A549 (cell line): ENCODE data around the gene BANK1. TPM values are rescaled to one million over a fixed set of nuclear protein-coding genes. Genes with fewer than 3 reads are reported as not detected.

ENCODE experiments used
- ATAC-seq, 2 experiments: fragments of 200-7000 bp in 1 of 2; fragments of >200 bp in 1 of 2; cut with Nextera tagmentation in 1 of 2; cut with Tn5 transposase in 1 of 2; 3 replicates each; pipeline versions ENCODE4 v1.8.0 to v1.9.1; 2018 to 2020; ENCODE audit warnings: mild to moderate bottlenecking in 1 of 2, moderate library complexity in 1 of 2
- CTCF ChIA-PET: fragments of 300-600 bp; sonication (Branson Sonifier 250); formaldehyde crosslinking; extraction: SDS; loops from one replicate; lab custom pipeline; 2021; ENCODE audit warnings: antibody characterized with exemption, inconsistent platforms; lab: Yijun Ruan, JAX
- POLR2A ChIA-PET: fragments of 350-600 bp; formaldehyde crosslinking; extraction: SDS; loops from one replicate; lab custom pipeline; 2021; ENCODE audit warnings: antibody characterized with exemption, inconsistent platforms; lab: Yijun Ruan, JAX
- DNase-seq, 2 experiments: peaks; one replicate each; pipeline versions ENCODE4 v3.0.0 to v3.0.0-alpha.2; 2011 to 2016; ENCODE audit warnings: low read depth in 1 of 2, low spot score in 1 of 2
- FAIRE-seq: peaks from 2 replicates; lab custom pipeline; 2011; peaks lifted over from hg19 to GRCh38; lab: Jason Lieb, UNC
- H3K27ac ChIP-seq, 2 experiments: fragments of >200 bp; sonication (Bioruptor Twin); formaldehyde crosslinking; 3 replicates each; pipeline ENCODE4 v1.5.1; 2016 to 2017
- H3K4me1 ChIP-seq: fragments of >200 bp; sonication (Bioruptor Twin); formaldehyde crosslinking; 3 replicates; pipeline ENCODE4 v1.6.1; 2016
- H3K4me2 ChIP-seq: fragments of >200 bp; sonication (Bioruptor Twin); formaldehyde crosslinking; 3 replicates; pipeline ENCODE4 v1.6.1; 2016
- H3K4me3 ChIP-seq: fragments of >200 bp; sonication (Bioruptor Twin); formaldehyde crosslinking; 3 replicates; pipeline ENCODE4 v1.5.1; 2016
- H3K9me3 ChIP-seq: fragments of >200 bp; sonication (Bioruptor Twin); formaldehyde crosslinking; 3 replicates; pipeline ENCODE4 v1.6.1; 2016
- ATOH8 ChIP-seq: fragments of 250-450 bp; sonication (Bioruptor Pico); IDR thresholded peaks from 2 replicates; pipeline ENCODE4 v1.5.0; 2020; ENCODE audit warnings: low read depth, mild to moderate bottlenecking, moderate library complexity
- BHLHE40 ChIP-seq: IDR thresholded peaks from 2 replicates; pipeline ENCODE4 v1.6.1; 2012; ENCODE audit warnings: low read depth, low read length, inconsistent platforms
- CBX2 ChIP-seq: fragments of 200-600 bp; sonication (generic); IDR thresholded peaks from 2 replicates; pipeline ENCODE4 v1.6.1; 2016; ENCODE audit warnings: low read depth, mild to moderate bottlenecking, borderline replicate concordance
- CBX8 ChIP-seq: fragments of 200-600 bp; sonication (generic); IDR thresholded peaks from 2 replicates; pipeline ENCODE4 v1.6.1; 2016
- E2F6 ChIP-seq: IDR thresholded peaks from 2 replicates; pipeline ENCODE4 v1.6.1; 2012; ENCODE audit warnings: low read depth, borderline replicate concordance
- EHMT2 ChIP-seq: fragments of 200-600 bp; sonication (generic); IDR thresholded peaks from 2 replicates; pipeline ENCODE4 v1.6.1; 2016; ENCODE audit warnings: antibody characterized with exemption, low read depth, mild to moderate bottlenecking, moderate library complexity
- FOSB ChIP-seq: fragments of 250-450 bp; sonication (Bioruptor Pico); IDR thresholded peaks from 2 replicates; pipeline ENCODE4 v1.5.0; 2020; ENCODE audit warnings: mild to moderate bottlenecking, moderate library complexity
- FOSL2 ChIP-seq, 2 experiments: fragments of 450-650 bp in 1 of 2; fragments of >200 bp in 1 of 2; sonication (Bioruptor Twin) in 1 of 2; formaldehyde crosslinking; IDR thresholded peaks; 2 replicates each; pipeline versions ENCODE4 v1.5.0 to v1.6.1; 2016 to 2020; ENCODE audit warnings: mild to moderate bottlenecking in 1 of 2, moderate library complexity in 1 of 2
- HMGXB4 ChIP-seq: fragments of 250-450 bp; sonication (Bioruptor Pico); IDR thresholded peaks from 2 replicates; pipeline ENCODE4 v1.5.0; 2021; ENCODE audit warnings: mild to moderate bottlenecking, moderate library complexity, borderline replicate concordance
- KDM5A ChIP-seq: fragments of 200-600 bp; sonication (generic); IDR thresholded peaks from 2 replicates; pipeline ENCODE4 v1.6.1; 2016; ENCODE audit warnings: antibody characterized with exemption, mild to moderate bottlenecking
- MAFK ChIP-seq: fragments of 450-650 bp; IDR thresholded peaks from 2 replicates; pipeline ENCODE4 v1.6.1; 2014; ENCODE audit not compliant: partially characterized antibody
- PBX3 ChIP-seq: IDR thresholded peaks from 2 replicates; pipeline ENCODE4 v1.6.1; 2012
- PHF8 ChIP-seq: fragments of 200-600 bp; sonication (generic); IDR thresholded peaks from 2 replicates; pipeline ENCODE4 v1.6.1; 2016; ENCODE audit warnings: low read depth, mild to moderate bottlenecking, antibody characterized with exemption, moderate library complexity, borderline replicate concordance
- POLR2A ChIP-seq: IDR thresholded peaks from 2 replicates; pipeline ENCODE4 v1.6.1; 2012; ENCODE audit warnings: mild to moderate bottlenecking, low read length
- POLR2AphosphoS2 ChIP-seq: conservative IDR thresholded peaks from 2 replicates; pipeline ENCODE4 v1.6.1; 2012; ENCODE audit warnings: low read length, improper control_type of control experiment, inconsistent platforms
- RAD21 ChIP-seq, 2 experiments: fragments of >200 bp in 1 of 2; sonication (Bioruptor Twin) in 1 of 2; formaldehyde crosslinking in 1 of 2; IDR thresholded peaks in 1 of 2; conservative IDR thresholded peaks in 1 of 2; 2 replicates in 1 of 2; 3 replicates in 1 of 2; pipeline ENCODE4 v1.6.1; 2012 to 2018; ENCODE audit warnings: inconsistent platforms in 1 of 2
- SMC3 ChIP-seq: fragments of >200 bp; sonication (Bioruptor Twin); formaldehyde crosslinking; IDR thresholded peaks from 3 replicates; pipeline ENCODE4 v1.6.1; 2018; ENCODE audit warnings: inconsistent platforms
- ZFP36 ChIP-seq: fragments of 450-650 bp; IDR thresholded peaks from 2 replicates; pipeline ENCODE4 v1.6.1; 2014; ENCODE audit warnings: borderline replicate concordance; ENCODE audit not compliant: partially characterized antibody
- ZNF302 ChIP-seq: fragments of 250-450 bp; sonication (Bioruptor Pico); IDR thresholded peaks from 2 replicates; pipeline ENCODE4 v1.9.0; 2021; ENCODE audit warnings: inconsistent platforms, mild to moderate bottlenecking, moderate library complexity
- WGBS: methylation state at CpG from one replicate; pipeline ENCODE4 v1.1.6; 2017; ENCODE audit errors: missing lambda C conversion rate; 5-methylcytosine and 5-hydroxymethylcytosine counted together
- polyA plus RNA-seq, 4 experiments: library from polyadenylated mRNA; depleted of rRNA in 3 of 4; stranded (reverse); fragments of >200 nt; fragmentation: RNase III in 1 of 4; extraction: RNeasy Plus Mini Kit Qiagen cat#74134 plus additional on column Dnase treatment in 1 of 4; gene quantifications; 2 replicates in 3 of 4; 3 replicates in 1 of 4; pipeline ENCODE4 v1.2.3, GENCODE V29; 2011 to 2017

BANK1 gene
- polyA plus RNA-seq, 2 of the 4 experiments (the other 2 are of a cell fraction) = 2.8 to 6.1 TPM

- no peak overlapping the region; a peak in 1 of 6 replicates for H3K27ac ChIP-seq
- TF ChIP-seq ZNF302 (CRISPR knock-in tag) = no peak
- TF ChIP-seq CBX2 = no peak
- no peak for TF ChIP-seq FOSB (CRISPR knock-in tag)
- no peak for TF ChIP-seq MAFK
- TF ChIP-seq ATOH8 (CRISPR knock-in tag) = no peak
- no peak for TF ChIP-seq PBX3
- no peak for TF ChIP-seq SMC3
- TF ChIP-seq E2F6 = no peak
- TF ChIP-seq RAD21 (conservative IDR thresholded peaks at IDR 0.05 in 1 of 2, IDR thresholded peaks at IDR 0.05 in 1 of 2) = no peak
- TF ChIP-seq ZFP36 = no peak
- TF ChIP-seq POLR2A = no peak
- no peak for TF ChIP-seq CBX8
- TF ChIP-seq, all 56 proteins: peak for 0
- ChIA-PET POLR2A (no interaction called here), CTCF (no interaction called here)
- peaks cover 13% of the 10 kb centered on the region for H3K4me1 ChIP-seq
- DNase-seq = no peak
- 92% methylated on average over 2 of the region's 2 CpGs for WGBS
- FAIRE-seq = no peak
- H3K4me3 ChIP-seq = no peak overlapping the region
- no peaks in the 10 kb centered on the region; the same call in 2 of the 3 replicates for H3K9me3 ChIP-seq
- no peak overlapping the region for H3K4me2 ChIP-seq
- no peak for ATAC-seq
Measured at GRCh38 chr4:101948951-101949350, 158.4 kb downstream of the BANK1 start.

GRCh38 chr4:101950258-101950979 is 159.9 kb downstream of the BANK1 start:
- no peak overlapping the region for H3K4me2 ChIP-seq
- H3K27ac ChIP-seq = no peak overlapping the region; a peak in 1 of 6 replicates
- ATAC-seq (no peak), DNase-seq (no peak), FAIRE-seq (no peak)
- no peak for TF ChIP-seq ZFP36
- TF ChIP-seq FOSL2 (IDR thresholded peaks at IDR 0.05) = no peak
- TF ChIP-seq FOSL2 (CRISPR knock-in tag; IDR thresholded peaks at IDR 0.05) = 0 out of 2 replicates have a peak, but pooled peaks have one; percentile 43
- no peak for TF ChIP-seq PBX3
- no peak for TF ChIP-seq BHLHE40
- no peak for TF ChIP-seq PHF8
- no peak for TF ChIP-seq POLR2AphosphoS2
- POLR2A ChIA-PET = no interaction called here
- H3K4me3 ChIP-seq = no peak overlapping the region
- peaks cover 26% of the 10 kb centered on the region for H3K4me1 ChIP-seq
- CTCF ChIA-PET = no interaction called here
- no peaks in the 10 kb centered on the region; the same call in 2 of the 3 replicates for H3K9me3 ChIP-seq
- 64% methylated on average over 3 of the region's 3 CpGs for WGBS

GRCh38 chr4:101952985-101953384 is 162.5 kb downstream of the BANK1 start:
- Histone ChIP-seq H3K4me1 (peaks cover 26% of the 10 kb centered on the region), H3K4me2 (no peak overlapping the region), H3K4me3 (no peak overlapping the region), H3K9me3 (no peaks in the 10 kb centered on the region; the same call in 2 of the 3 replicates), H3K27ac (peak overlapping the region; percentile 76 to 82; a peak in 4 of 6 replicates)
- FAIRE-seq (no peak), ATAC-seq (no peak), DNase-seq (no peak)
- no peak for TF ChIP-seq EHMT2
- TF ChIP-seq HMGXB4 (CRISPR knock-in tag) = no peak
- TF ChIP-seq PHF8 = no peak
- no peak for TF ChIP-seq RAD21 (conservative IDR thresholded peaks at IDR 0.05 in 1 of 2, IDR thresholded peaks at IDR 0.05 in 1 of 2)
- TF ChIP-seq KDM5A = no peak
- POLR2A ChIA-PET = no interaction called here
- WGBS = 81% methylated on average over 4 of the region's 4 CpGs
- CTCF ChIA-PET = no interaction called here
